ENCODE measurements around the gene SDC4.
A peak's percentile ranks its signal among the peaks of the same experiment; 100 is the strongest.

Gene SDC4

GRCh38 chr20:45320948-45321595 is 27.2 kb downstream of the SDC4 start:
- TF ChIP-seq ZFX (IDR thresholded peaks at IDR 0.05) (no peak), CTCF (conservative IDR thresholded peaks at IDR 0.05) (no peak)
- H3K27ac ChIP-seq, result peak overlapping the region; percentile 1; the same call in 1 of the 2 replicates

GRCh38 chr20:45318948-45319347 is 29.3 kb downstream of the SDC4 start:
- TF ChIP-seq CTCF (conservative IDR thresholded peaks at IDR 0.05), result no peak
- TF ChIP-seq ZFX (IDR thresholded peaks at IDR 0.05), result no peak
- H3K27ac ChIP-seq, result no peak overlapping the region

GRCh38 chr20:45318386-45318939 is 29.8 kb downstream of the SDC4 start:
- no peak overlapping the region for H3K27ac ChIP-seq
- TF ChIP-seq ZFX (IDR thresholded peaks at IDR 0.05) (no peak), CTCF (conservative IDR thresholded peaks at IDR 0.05) (no peak)

GRCh38 chr20:45317826-45318225 is 30.4 kb downstream of the SDC4 start:
- no peak overlapping the region for H3K27ac ChIP-seq

GRCh38 chr20:45316150-45317080 is 31.8 kb downstream of the SDC4 start:
- no peak overlapping the region for H3K27ac ChIP-seq
- TF ChIP-seq ZFX (IDR thresholded peaks at IDR 0.05), result no peak
- no peak for TF ChIP-seq CTCF (conservative IDR thresholded peaks at IDR 0.05)

More at GRCh38 chr20:45317826-45318225, 30.4 kb downstream of the SDC4 start:
- TF ChIP-seq CTCF (conservative IDR thresholded peaks at IDR 0.05) (no peak), ZFX (IDR thresholded peaks at IDR 0.05) (no peak)

GRCh38 chr20:45315672-45316071 is 32.6 kb downstream of the SDC4 start:
- no peak overlapping the region for H3K27ac ChIP-seq
- TF ChIP-seq CTCF (conservative IDR thresholded peaks at IDR 0.05), result no peak
- TF ChIP-seq ZFX (IDR thresholded peaks at IDR 0.05), result no peak

- H3K27ac ChIP-seq, result no peak overlapping the region
- no peak for TF ChIP-seq CTCF (conservative IDR thresholded peaks at IDR 0.05)
- no peak for TF ChIP-seq ZFX (IDR thresholded peaks at IDR 0.05)
Observed at GRCh38 chr20:45313943-45314342, 34.3 kb downstream of the SDC4 start.

Data from C4-2B (cell line).